ENCODE measurements around the gene CRACR2B. TPM values are rescaled to one million over a fixed set of nuclear protein-coding genes. Genes with fewer than 3 reads are reported as not detected.
A peak's percentile ranks its signal among the peaks of the same experiment; 100 is the strongest.

The CRACR2B gene
- polyA plus RNA-seq, 3 donors from 2014 or later: 0.74 to 2.2 TPM; not detected in 1

DNA sequence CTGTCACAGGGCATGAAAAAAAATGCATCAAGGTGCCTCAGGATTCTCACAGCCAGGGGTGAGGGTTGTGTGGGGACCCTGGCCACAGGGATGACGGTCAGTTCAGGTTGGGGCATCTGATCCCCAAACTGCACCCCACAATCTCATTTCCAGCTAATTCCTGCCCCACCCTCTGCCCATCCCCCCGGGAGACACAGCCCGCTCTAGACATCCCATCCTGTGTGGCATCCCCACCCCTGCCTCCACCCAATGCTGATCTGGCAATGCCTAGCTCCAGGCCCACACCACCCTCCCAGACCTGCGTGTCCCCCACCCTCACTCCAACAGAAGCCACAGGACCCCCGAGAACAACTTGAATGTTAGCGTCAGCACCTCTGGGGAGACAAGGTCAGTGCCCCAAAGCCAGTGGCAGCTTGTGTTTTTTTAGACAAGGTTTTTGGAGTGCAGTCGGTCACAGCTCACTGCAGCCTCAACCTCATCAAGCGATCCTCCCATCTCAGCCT, 40.2 kb downstream of the CRACR2B start:
- Mint-ChIP-seq H3K9me3 (no peaks in the 10 kb centered on the region), H3K36me3 (no peaks in the 10 kb centered on the region), H3K4me3 (no peak overlapping the region), H3K27me3 (ENCODE audit: low read depth in 3 of 3) (no peaks in the 10 kb centered on the region), H3K4me1 (no peaks in the 10 kb centered on the region), H3K27ac (no peak overlapping the region)
- DNase-seq: no peak

DNA sequence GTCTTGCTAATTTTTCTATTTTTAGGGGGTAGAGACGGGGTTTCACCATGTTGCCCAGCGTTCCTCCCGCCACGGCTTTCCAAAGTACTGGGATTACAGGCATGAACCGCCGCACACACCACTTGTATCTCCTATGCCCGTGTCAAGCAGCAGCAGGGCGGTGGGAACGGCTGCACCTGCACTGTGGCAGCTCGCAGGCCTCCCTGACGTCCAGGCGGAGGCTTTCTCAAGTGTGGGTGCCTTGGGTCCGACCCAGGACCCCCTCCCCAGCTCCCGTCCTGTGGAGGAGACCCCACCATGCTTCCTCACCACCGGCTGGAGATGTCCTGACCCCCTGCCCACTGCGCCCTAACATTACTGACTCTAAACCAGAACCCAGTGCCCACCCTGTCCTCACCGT, 40.7 kb downstream of the CRACR2B start:
- Mint-ChIP-seq H3K36me3 (no peaks in the 10 kb centered on the region), H3K4me3 (no peak overlapping the region), H3K4me1 (no peaks in the 10 kb centered on the region), H3K9me3 (no peaks in the 10 kb centered on the region), H3K27ac (no peak overlapping the region), H3K27me3 (ENCODE audit: low read depth in 3 of 3) (no peaks in the 10 kb centered on the region)
- DNase-seq: no peak

DNA sequence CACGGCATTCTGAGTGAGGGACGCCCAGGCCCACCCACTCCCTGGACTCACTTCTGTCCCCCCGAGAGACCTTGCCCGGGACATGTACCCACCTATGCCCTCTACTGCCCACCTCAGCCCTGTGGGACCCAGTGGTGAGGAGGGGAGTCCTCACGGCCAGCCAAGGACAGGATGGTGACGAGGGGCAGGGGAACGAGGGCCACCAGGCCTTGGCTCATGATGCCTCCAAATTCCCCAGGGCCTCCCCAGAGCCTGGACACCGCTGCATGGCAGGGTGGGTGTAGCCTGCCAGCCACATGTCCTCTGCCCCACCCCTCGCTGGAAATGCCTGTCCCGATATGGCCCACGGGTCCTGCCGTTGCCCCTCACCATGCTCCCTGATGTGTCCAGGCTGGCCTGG, 41.1 kb downstream of the CRACR2B start:
- Mint-ChIP-seq H3K4me1 (no peaks in the 10 kb centered on the region), H3K4me3 (no peak overlapping the region), H3K36me3 (peaks cover 0 to 3% (median 0%) of the 10 kb centered on the region in 3 donors), H3K27ac (no peak overlapping the region), H3K27me3 (ENCODE audit: low read depth in 3 of 3) (no peaks in the 10 kb centered on the region), H3K9me3 (no peaks in the 10 kb centered on the region)
- no peak for DNase-seq

DNA sequence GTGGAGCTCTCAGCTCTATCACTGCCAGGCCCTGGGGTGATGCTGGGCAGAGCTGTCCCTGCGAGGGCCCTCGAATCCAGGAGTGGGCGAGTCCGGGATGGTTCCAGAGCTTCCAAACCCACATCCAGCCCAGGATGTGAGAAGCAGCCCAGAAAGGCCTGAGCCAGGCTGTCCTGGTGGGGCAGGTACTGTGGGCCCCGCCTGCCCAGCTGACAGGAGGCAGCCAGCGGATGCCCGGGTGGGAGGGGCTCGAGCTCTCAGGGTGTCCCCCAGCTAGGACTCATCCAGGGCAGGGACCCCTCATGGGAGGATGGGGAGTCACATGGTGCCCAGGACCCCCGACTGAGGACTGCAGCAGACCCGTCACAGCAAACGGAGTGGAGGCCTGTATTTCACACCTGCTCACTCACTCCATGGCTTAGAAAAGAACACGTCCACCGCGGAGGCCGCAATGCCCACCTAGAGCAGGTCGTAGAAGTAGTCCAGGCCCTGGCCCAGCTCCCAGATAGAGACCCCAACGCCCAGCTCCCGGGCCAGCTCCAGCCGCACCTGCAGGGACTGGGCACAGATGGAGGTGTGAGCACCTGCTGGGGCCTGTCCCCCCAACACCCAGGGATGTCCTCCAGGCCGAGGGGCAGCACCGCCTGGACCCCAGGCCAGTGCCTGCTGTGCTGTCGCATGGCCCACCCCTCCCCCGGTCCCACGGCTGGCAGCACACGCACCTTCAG, 41.8 kb downstream of the CRACR2B start:
- Mint-ChIP-seq H3K4me1 (no peaks in the 10 kb centered on the region), H3K9me3 (no peaks in the 10 kb centered on the region), H3K4me3 (no peak overlapping the region), H3K27me3 (ENCODE audit: low read depth in 3 of 3) (peaks cover 0 to under 1% (median 0%) of the 10 kb centered on the region in 3 donors), H3K27ac (no peak overlapping the region), H3K36me3 (peaks cover 0 to 4% (median 0%) of the 10 kb centered on the region in 3 donors)
- DNase-seq: no peak

DNA sequence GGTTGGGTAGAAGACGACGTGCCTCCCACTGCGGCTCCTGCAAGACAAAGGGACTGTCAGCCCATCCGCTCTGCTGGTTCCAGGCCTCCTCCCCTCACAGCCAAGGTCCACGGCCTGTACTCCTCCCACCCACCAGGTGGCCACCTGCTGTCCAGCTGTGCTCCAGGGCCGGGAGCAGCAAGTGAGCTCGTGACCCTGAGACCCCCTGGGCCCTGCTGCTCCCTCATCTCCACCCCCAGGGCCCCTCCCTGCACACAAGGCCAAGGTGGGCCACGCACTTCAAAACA, 42.4 kb downstream of the CRACR2B start:
- DNase-seq: no peak
- H3K27ac Mint-ChIP-seq: no peak overlapping the region
- H3K4me1 Mint-ChIP-seq: no peaks in the 10 kb centered on the region
- peaks cover 0 to 4% (median 0%) of the 10 kb centered on the region in 3 donors for H3K36me3 Mint-ChIP-seq
- peaks cover 0 to 2% (median 0%) of the 10 kb centered on the region in 3 donors for H3K27me3 Mint-ChIP-seq (ENCODE audit: low read depth in 3 of 3)
- H3K4me3 Mint-ChIP-seq: no peak overlapping the region
- H3K9me3 Mint-ChIP-seq: no peaks in the 10 kb centered on the region

DNA sequence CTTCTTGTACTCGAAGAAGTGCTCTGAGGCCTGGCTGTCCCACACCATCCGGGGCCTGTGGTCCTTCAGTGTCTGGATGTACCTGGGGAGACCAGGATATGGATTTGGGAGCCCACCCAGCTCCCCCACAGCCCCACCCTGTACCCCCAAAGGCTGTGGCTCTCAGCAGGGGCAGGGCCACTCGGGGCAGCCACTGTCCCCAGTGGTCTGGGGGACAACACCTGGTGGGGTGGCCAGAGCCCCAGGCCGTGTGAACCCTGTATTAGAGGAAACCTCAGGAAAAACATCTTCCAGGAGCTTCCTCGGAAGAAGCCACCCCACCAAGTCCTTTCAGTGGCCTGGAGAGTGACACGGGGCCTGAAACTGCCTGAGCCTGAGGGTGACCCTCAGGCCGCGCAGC, 42.7 kb downstream of the CRACR2B start:
- DNase-seq: no peak
- H3K27me3 Mint-ChIP-seq (ENCODE audit: low read depth in 3 of 3): peaks cover 0 to 2% (median 0%) of the 10 kb centered on the region in 3 donors
- no peak overlapping the region for H3K27ac Mint-ChIP-seq
- H3K4me1 Mint-ChIP-seq: no peaks in the 10 kb centered on the region
- peaks cover 0 to 4% (median 0%) of the 10 kb centered on the region in 3 donors for H3K36me3 Mint-ChIP-seq
- H3K9me3 Mint-ChIP-seq: no peaks in the 10 kb centered on the region
- H3K4me3 Mint-ChIP-seq: no peak overlapping the region

DNA sequence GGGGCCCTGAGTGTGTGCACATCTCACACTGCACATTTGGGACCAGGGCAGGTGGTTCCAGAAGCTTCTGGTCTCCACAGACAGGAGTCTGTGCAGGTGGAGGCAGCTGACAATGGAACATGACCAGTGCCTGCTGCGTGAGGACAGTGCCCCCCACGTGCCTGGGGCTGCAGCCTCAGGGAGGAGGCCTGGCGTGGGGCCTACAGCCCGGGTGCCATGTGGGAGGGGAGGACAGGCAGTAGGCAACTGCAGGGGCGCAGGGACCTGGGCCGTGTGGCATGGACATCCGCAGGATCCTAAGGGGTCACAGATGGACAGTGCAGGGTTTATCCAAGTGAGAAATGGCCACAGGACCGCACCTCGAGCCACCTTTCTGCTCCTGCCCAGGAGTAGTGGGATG, 43.8 kb downstream of the CRACR2B start:
- no peak overlapping the region for H3K27ac Mint-ChIP-seq
- H3K27me3 Mint-ChIP-seq (ENCODE audit: low read depth in 3 of 3): peaks cover 0 to 2% (median 0%) of the 10 kb centered on the region in 3 donors
- no peaks in the 10 kb centered on the region for H3K4me1 Mint-ChIP-seq

DNA sequence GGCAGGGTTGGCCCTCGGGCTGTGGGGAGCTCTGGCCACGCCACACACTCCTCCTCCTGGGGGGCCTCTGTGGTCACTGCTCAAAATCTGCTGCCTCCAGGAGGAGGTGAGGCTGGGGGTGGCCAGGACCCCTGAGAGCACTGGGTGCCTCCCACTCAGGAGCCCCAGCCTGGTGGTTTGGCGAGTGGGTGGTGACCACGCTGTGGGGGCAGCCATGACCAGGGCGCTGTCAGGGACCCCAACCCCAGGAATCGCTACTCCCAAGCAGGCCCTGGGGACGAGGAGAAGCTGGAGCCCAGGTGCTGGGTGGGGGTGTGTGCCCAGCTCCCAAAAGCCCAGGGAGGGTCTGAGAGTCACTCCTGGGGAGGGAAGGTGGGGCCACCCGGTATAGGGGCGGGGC, 45.1 kb downstream of the CRACR2B start:
- H3K9me3 Mint-ChIP-seq: no peaks in the 10 kb centered on the region
- no peak for DNase-seq
- no peaks in the 10 kb centered on the region for H3K4me1 Mint-ChIP-seq
- H3K27me3 Mint-ChIP-seq (ENCODE audit: low read depth in 3 of 3): peaks cover 0 to 2% (median 0%) of the 10 kb centered on the region in 3 donors
- H3K36me3 Mint-ChIP-seq: peaks cover 0 to 7% (median 0%) of the 10 kb centered on the region in 3 donors
- no peak overlapping the region for H3K4me3 Mint-ChIP-seq
- H3K27ac Mint-ChIP-seq: no peak overlapping the region

More for the DNA sequence above, 43.8 kb downstream of the CRACR2B start:
- Mint-ChIP-seq H3K4me3 (no peak overlapping the region), H3K9me3 (no peaks in the 10 kb centered on the region), H3K36me3 (peaks cover 0 to 7% (median 0%) of the 10 kb centered on the region in 3 donors)
- no peak for DNase-seq

DNA sequence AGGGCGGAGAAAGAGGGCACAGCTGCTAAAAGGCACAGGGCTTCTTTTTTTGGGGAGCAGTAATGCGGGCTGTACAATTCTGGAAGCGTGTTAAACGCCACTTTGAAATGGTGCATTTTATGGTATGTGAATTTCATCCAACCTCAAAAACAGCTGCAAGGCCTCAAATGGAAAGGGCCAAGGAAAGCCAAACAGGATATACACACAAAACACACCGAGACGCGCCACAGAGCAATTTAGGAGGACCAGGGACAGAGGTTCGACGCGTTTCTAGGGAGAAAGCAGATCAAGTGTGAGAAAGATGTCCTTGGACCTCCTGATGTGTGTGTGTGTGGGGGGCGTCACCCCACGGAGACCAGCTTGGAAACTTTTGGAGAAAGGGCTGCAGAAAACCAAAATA, 46.0 kb downstream of the CRACR2B start:
- Mint-ChIP-seq H3K4me3 (no peak overlapping the region), H3K27me3 (ENCODE audit: low read depth in 3 of 3) (peaks cover 0 to 2% (median 0%) of the 10 kb centered on the region in 3 donors), H3K9me3 (no peaks in the 10 kb centered on the region), H3K4me1 (no peaks in the 10 kb centered on the region), H3K27ac (peak overlapping the region in 2 of 6 donors; percentile 6 to 37), H3K36me3 (peaks cover 0 to 7% (median 0%) of the 10 kb centered on the region in 3 donors)
- DNase-seq: no peak

DNA sequence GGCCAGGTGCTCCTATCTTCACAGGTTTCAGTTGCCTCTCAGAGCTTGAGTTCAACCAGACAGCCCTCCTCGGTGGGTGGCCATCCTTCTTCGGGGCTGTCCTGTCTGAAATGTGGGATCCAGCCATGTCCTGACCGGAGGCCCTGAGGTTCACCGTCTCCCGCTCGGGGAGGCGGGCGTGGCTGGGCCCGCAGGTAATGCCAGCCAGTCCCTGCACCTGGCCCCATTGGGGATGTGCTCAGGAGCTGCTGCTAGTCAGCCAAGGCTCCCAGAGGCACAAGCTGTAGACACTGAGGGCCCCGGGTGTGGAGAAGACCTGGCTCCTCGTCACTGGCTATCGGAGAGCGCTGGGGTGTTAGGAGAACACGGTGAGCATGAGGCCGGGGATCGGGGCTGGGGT, 47.5 kb downstream of the CRACR2B start:
- Mint-ChIP-seq H3K27ac (no peak overlapping the region), H3K36me3 (peaks cover 0 to 11% (median 4%) of the 10 kb centered on the region in 3 donors), H3K27me3 (ENCODE audit: low read depth in 3 of 3) (peaks cover 0 to 2% (median 0%) of the 10 kb centered on the region in 3 donors), H3K4me3 (no peak overlapping the region), H3K4me1 (no peaks in the 10 kb centered on the region), H3K9me3 (no peaks in the 10 kb centered on the region)
- no peak for DNase-seq

DNA sequence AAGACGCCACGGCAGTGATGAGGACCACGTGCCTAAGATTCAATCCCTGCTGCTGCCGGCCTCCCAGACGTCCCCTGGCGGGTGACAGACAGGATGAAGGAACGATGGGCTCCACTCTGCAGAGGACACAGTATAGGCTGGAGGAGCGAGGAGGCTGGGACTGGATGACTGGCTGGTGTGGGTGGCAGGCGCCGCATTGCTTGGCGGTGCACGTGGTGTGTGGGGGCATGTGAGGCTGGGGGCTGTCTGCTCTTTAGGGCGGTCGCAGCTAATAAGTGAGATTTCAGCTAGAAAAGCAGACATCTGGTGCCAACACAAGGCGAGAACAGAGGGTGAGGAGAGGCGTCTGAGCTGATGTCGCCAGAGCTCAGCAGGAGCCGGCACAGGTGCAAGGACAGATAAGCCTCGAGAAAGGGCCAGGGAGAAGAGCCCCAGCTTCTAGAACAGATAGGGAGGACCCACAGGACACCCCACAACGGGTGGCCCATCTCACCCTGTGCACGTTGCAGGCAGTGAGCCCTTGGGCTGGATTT, 48.1 kb downstream of the CRACR2B start:
- Mint-ChIP-seq H3K4me3 (no peak overlapping the region), H3K4me1 (no peaks in the 10 kb centered on the region), H3K27me3 (ENCODE audit: low read depth in 3 of 3) (peaks cover 0 to 2% (median 0%) of the 10 kb centered on the region in 3 donors), H3K27ac (no peak overlapping the region), H3K9me3 (no peaks in the 10 kb centered on the region), H3K36me3 (peaks cover 2 to 14% (median 4%) of the 10 kb centered on the region in 3 donors)
- no peak for DNase-seq

DNA sequence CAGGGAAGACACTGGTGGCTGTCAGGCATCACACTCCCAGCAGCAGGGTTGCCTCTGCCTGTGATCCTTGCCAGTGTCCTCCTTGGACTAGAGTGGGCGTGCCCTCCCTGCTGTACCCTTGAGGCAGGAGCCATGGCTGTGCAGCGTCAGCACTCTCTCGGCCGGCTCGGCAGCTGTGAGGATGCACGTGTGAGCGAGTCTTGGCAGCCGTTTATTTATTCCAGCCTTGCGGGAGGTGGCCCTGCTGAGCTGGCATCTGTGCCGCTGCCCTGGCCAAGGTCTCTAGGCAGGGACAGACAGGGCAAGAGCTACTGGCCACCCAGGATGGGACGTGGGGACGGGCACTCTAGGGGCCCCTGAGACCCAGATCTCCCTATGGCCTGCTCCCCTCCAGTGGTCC, 48.8 kb downstream of the CRACR2B start:
- no peak overlapping the region for H3K4me3 Mint-ChIP-seq
- DNase-seq: no peak
- H3K27ac Mint-ChIP-seq: no peak overlapping the region
- no peaks in the 10 kb centered on the region for H3K9me3 Mint-ChIP-seq
- H3K27me3 Mint-ChIP-seq (ENCODE audit: low read depth in 3 of 3): peaks cover 0 to 2% (median 0%) of the 10 kb centered on the region in 3 donors
- no peaks in the 10 kb centered on the region for H3K4me1 Mint-ChIP-seq
- peaks cover 4 to 15% (median 5%) of the 10 kb centered on the region in 3 donors for H3K36me3 Mint-ChIP-seq

DNA sequence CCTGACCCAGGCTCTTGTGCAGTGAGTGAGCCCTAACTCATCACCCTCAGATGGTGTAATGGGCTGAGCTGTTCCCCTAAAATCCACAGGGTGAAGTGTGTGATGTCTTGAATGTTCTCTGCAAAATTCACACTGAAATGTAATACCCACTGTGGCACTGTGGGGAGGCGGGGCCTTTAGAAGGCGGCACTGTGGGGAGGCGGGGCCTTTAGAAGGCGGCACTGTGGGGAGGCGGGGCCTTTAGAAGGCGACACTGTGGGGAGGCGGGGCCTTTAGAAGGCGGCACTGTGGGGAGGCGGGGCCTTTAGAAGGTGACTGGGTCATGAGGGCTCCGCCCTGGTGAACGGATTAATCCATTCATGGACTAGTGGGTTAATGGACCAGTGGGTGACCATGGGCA, 49.8 kb downstream of the CRACR2B start:
- Mint-ChIP-seq H3K9me3 (no peaks in the 10 kb centered on the region), H3K4me3 (no peak overlapping the region), H3K36me3 (peaks cover 9 to 19% (median 9%) of the 10 kb centered on the region in 3 donors), H3K27ac (no peak overlapping the region), H3K27me3 (ENCODE audit: low read depth in 3 of 3) (peaks cover 0 to 2% (median under 1%) of the 10 kb centered on the region in 3 donors), H3K4me1 (no peaks in the 10 kb centered on the region)
- DNase-seq: no peak

DNA sequence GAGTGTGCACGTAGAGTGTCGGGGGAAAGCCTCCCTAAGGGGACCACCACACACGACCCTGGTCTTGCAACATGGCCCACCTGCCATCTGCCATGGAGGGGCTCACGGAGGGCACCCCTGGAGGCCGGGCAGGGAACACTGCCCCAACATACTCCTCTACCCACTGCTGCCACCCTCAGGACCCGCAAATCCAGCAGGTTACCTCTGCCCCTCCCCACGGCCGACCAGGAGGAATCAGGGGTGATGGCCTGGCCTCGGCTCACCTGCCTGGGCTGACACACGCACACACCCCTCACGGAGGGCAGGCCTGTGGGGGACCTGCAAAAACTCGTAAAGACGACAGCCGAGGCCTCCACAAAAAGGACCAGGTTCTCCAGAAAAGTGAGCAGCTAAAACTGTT, 52.7 kb downstream of the CRACR2B start:
- no peak overlapping the region for H3K4me3 Mint-ChIP-seq
- H3K36me3 Mint-ChIP-seq: peaks cover 9 to 15% (median 9%) of the 10 kb centered on the region in 3 donors
- no peak overlapping the region for H3K27ac Mint-ChIP-seq

More for the DNA sequence above, 52.7 kb downstream of the CRACR2B start:
- DNase-seq: no peak
- H3K4me1 Mint-ChIP-seq: no peaks in the 10 kb centered on the region
- no peaks in the 10 kb centered on the region for H3K9me3 Mint-ChIP-seq
- H3K27me3 Mint-ChIP-seq (ENCODE audit: low read depth in 3 of 3): peaks cover 0 to 2% (median 0%) of the 10 kb centered on the region in 3 donors
